HT1080 (cell line): Measurements from ENCODE around the gene SNX4. TPM values are rescaled to one million over a fixed set of nuclear protein-coding genes. Genes with fewer than 3 reads are reported as not detected.
"Not testable (repeated sequence)": the region's sequence is repeated elsewhere in the genome, so short reads cannot be mapped to it uniquely, and the experiment has no call there.

Source experiments
- DNase-seq: peaks from one replicate; pipeline ENCODE4 v3.0.0-alpha.2; 2015; ENCODE audit warnings: low read depth
- small RNA-seq: library from RNA; depleted of rRNA; stranded (forward); fragments of <200 nt; gene quantifications from one replicate; pipeline ENCODE3, GENCODE V24; 2014
- total RNA-seq: library from RNA; depleted of rRNA; stranded (reverse); fragments of >200 nt; shearing (Covaris generic); gene quantifications from 2 replicates; pipeline ENCODE4 v1.2.3, GENCODE V29; 2014; rRNA removed

The SNX4 gene
- total RNA-seq, 1 experiment from 2014 or later = 25.7 TPM

DNA sequence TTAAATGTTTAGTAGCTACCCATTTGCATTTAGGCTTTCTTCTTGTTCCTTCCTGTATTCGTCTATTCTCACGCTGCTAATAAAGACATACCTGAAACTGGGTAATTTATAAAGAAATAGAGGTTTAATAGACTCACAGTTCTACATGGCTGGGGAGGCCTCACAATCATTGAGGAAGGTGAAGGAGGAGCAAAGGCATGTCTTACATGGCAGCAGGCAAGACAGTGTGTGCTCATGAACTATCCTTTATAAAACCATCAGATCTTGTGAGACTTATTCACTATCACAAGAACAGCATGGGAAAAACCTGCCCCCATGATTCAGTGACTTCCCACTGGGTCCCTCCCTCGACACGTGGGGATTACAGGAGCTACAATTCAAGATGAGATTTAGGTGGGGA, 114.5 kb downstream of the SNX4 start:
- not testable (repeated sequence) for DNase-seq

DNA sequence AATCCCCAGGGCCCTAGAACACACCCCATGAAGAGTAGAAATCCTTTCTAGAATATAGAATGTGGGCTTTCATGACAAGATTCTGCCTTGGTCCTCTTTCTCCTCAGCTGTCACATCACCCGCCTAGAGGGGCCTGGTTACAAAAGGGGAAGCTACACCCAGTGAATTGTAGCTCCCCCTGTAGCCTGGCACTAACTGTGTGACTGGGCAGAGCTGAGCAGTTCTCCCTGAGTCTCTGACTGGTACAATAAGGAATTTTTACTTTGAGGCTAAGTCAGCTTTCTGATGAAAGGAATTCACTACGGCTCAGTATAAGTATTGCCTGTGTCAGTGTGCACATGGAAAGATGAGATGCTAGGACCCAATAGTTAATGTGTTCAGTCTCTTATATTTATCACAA, 116.2 kb downstream of the SNX4 start:
- peak; percentile 42 for DNase-seq

DNA sequence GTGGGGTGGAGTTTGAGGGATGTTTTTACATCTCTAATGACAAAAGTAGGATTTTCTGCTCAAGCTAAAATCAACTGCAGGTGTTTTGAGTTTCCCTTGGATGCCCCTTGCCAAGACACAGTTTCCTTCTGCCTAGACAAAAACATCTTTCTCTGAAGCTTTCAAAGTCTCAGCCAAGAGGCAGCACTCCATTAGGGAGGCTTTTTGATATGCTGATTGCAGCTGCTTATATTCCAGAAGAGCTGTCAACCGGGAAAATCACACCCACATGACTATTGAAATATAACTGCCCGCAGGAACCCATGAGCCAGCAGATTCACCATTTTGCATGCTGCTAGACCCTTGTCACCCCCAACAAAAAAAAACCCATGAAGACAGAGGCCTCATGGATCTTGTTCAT, 117.4 kb downstream of the SNX4 start:
- DNase-seq = no peak

DNA sequence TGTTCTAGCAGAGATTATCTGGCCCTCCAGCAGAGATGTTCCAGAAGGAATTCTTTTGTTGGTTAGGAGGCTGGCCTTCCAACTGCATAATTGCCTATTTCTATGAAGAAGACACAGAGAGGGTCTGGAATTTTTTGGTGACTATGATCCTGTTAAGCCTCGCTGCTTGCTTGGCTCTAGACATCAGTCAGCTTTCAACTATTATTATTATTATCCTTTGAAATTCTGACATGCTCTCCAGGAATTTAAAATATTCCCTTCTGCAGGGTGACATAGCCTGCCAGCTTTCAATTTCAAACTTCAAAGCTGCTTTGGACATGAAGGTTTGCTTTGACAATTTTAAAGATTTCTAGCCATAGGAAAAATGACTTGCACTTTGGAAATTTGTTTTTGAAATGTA, 118.6 kb downstream of the SNX4 start:
- no peak for DNase-seq

DNA sequence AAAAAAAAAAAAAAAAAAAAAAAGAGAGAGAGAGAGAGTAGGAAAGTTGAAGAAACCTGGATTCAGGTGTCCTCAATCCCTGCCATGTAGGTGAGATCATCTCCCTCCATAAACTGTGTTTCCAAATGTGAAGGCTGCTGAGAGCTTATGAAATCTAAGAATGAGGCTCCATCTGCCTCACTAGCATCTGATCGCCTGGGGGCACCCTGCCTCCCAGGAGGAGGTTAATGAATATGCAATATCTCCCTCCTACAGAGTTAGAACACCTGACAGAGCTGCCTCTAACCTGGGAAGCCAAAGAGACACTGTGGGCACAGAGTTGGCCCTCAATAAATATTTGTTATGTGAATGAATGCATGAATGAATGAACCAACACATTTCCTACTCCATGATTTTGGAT, 121.0 kb downstream of the SNX4 start:
- no peak for DNase-seq

Small RNA genes within 50 kb of the gene (small RNA-seq; reads per million reads assigned to genes)
- gene RF00019 = not detected

Other genes with a start within 250 kb of the SNX4 start
- 30.8 and 31.0 TPM in 2 replicates for gene ZNF148, start 144.9 kb downstream of the SNX4 start, total RNA-seq
- 16.1 and 18.8 TPM in 2 replicates for gene OSBPL11, start 75.3 kb upstream of the SNX4 start, total RNA-seq